ENCODE data around the gene ABHD6. TPM values are rescaled to one million over a fixed set of nuclear protein-coding genes. Genes with fewer than 3 reads are reported as not detected.
"Not testable (repeated sequence)": the region's sequence is repeated elsewhere in the genome, so short reads cannot be mapped to it uniquely, and the experiment has no call there.

The ABHD6 gene
- polyA plus RNA-seq, 3 donors = 2.6 to 10.7 (median 8.2) TPM

DNA sequence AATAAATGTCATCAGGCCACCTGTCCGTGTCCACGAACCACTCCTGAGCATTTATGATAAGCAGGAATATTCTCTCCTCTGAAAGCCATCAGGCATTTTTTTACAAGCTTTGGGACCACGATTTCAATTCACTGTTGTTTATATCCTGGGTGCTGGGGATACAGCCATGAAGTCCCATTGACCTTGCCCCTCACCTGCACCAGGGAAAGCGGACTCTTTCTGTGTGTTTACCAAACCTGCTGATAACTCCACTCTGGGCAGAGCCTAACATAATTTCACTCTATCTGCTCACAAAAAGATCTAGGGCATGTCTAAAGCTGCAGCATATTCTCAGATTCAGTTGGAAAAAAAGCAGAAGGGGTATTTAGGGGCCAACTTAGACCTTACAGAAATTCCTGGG is 31.6 kb upstream of the ABHD6 start:
- H3K27ac ChIP-seq (ENCODE audit: low read depth, low read length) = no peak overlapping the region
- 32 to 89% (median 81%) methylated on average over 4 of the region's 4 CpGs for WGBS, 3 donors

DNA sequence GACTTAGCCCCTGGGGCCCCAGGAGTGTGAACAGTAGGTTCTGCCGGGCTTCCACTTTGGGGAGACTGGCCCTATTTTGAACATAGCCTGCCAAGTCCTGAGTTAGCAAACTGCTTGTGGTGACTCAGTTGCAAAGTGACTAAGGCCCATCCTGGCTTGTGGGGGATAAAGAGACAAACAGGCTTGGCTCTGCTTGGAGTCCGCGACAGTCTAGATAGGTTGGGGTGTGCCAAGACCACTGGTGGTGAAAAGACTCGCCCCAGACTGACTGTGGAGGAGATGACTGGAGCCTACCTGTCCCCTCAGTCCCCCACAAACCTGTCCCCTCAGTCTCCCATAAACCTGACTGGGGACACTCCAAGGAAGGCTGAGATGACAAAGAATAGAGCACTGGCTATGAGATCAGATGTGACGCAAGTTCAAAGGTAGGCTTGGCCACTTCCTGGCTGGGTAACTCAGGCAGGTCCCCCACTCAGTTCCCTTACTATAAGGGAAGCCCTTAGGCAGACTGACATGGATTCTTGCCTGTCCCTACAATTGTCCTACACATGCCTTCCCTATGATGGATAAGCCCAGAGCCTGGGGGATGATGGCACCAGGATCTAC is 31.1 kb upstream of the ABHD6 start:
- no peak overlapping the region for H3K27ac ChIP-seq (ENCODE audit: low read depth, low read length)
- WGBS, 3 donors = 74 to 80% (median 75%) methylated on average over 5 of the region's 5 CpGs

GRCh38 chr3:58207954-58208353 is 29.6 kb upstream of the ABHD6 start:
- 84 to 92% (median 91%) methylated on average over 4 of the region's 4 CpGs for WGBS, 3 donors
- H3K27ac ChIP-seq (ENCODE audit: low read depth, low read length) = no peak overlapping the region

DNA sequence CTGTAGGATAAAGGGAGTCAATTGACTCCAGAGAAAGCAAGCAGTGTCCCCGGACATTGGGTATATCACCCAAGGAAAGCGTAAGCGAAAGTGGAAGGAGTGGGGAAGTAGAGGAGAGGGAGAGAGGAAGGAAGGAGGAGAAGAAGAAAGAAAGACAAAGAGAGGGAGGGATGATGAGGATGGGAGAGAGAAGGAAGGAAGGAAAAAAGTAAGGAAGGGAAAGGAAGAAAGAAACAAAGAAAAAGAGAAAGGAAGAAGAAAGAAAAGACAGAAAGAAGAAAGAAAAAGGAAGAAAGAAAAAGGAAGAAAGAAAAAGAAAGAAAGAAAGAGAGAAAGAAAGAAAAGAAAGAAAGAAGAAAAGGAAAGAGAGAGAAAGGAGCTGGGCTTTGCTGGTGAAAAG is 27.7 kb upstream of the ABHD6 start:
- H3K27ac ChIP-seq (ENCODE audit: low read depth, low read length) = no peak overlapping the region
- 75 to 93% (median 84%) methylated on average over 3 of the region's 3 CpGs for WGBS, 3 donors

DNA sequence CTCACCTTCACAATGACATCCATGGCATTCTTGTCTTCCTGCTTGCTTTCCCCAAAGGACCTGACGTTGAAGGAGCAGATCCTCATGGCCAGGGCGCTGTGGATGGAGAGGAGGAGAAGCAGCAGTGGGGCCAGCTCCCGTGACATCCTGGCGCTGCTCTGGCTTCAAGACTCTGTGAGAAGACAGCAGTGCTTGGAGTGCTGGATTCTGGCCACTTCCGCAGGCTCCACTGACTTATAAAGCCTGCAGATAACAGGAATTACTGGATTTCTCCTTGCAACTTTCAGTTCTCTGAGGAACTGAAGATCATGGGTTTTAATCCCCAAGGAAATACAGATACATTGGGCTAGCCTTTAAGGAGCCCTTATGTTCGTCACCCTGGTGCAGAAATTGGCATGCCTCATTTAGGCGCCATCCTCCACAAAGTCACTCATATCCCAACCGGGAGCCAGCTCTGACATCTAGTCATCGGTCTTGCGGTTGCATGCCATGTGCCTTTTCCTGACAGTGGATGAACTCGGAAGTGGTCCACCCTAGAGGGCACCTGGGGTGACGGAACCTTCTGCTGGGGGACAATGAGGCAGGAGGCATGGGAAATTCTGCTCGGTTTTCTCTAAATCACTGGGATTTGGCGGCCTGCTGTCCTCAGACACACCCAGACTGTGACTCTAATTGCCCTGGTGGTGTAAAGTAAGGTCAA is 26.7 kb upstream of the ABHD6 start, which contains the start of gene DNASE1L3:
Gene DNASE1L3, minus strand, starts transcription at position 212 of the 700 bp plus-strand sequence. Its CDS starts 66 bp downstream, at position 146.
- WGBS, 3 donors = 69 to 85% (median 81%) methylated on average over 14 of the region's 14 CpGs

GRCh38 chr3:58214484-58215316 is 22.9 kb upstream of the ABHD6 start:
- H3K27ac ChIP-seq (ENCODE audit: low read depth, low read length) = no peak overlapping the region
- 49 to 66% (median 53%) methylated on average over 7 of the region's 7 CpGs for WGBS, 3 donors

More for the DNA sequence above, 26.7 kb upstream of the ABHD6 start, which contains the start of gene DNASE1L3:
- H3K27ac ChIP-seq (ENCODE audit: low read depth, low read length) = no peak within 1 kb of the TSS

GRCh38 chr3:58215317-58216025 is 22.1 kb upstream of the ABHD6 start:
- H3K27ac ChIP-seq (ENCODE audit: low read depth, low read length) = no peak overlapping the region
- WGBS, 3 donors = 74 to 86% (median 77%) methylated on average over 10 of the region's 10 CpGs

DNA sequence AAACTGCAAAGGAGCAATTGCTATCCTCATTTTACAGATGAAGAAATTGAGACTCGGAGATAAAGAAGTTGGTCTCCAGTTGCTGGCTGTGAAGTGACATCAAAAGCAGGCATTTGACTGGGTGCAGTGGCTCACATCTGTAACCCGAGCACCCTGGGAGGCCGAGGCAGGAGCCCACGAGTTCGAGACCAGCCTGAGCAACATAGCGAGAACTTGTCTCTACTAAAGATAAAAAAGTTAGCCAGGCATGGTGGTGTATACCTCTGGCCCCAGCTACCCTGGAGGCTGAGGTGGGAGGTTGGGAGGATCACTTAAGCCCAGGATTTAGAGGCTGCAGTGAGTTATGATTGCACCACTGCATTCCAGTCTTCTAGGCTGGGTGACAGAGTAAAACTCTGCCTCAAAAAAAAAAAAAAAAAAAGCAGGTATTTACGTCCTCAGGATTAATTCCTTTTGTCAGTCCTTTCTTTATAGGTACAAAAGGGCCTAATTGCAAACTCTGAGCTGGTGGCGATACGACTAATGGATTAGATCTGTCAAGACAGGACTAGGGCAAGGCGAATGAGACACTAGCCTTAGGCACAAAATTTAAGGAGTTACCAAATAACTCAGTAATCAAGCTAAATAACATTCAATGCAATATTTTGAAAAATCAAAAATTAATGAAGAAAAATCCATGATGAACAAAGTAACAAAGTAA is 20.9 kb upstream of the ABHD6 start:
- H3K27ac ChIP-seq (ENCODE audit: low read depth, low read length) = no peak overlapping the region
- 74 to 87% (median 86%) methylated on average over 10 of the region's 10 CpGs for WGBS, 3 donors

DNA sequence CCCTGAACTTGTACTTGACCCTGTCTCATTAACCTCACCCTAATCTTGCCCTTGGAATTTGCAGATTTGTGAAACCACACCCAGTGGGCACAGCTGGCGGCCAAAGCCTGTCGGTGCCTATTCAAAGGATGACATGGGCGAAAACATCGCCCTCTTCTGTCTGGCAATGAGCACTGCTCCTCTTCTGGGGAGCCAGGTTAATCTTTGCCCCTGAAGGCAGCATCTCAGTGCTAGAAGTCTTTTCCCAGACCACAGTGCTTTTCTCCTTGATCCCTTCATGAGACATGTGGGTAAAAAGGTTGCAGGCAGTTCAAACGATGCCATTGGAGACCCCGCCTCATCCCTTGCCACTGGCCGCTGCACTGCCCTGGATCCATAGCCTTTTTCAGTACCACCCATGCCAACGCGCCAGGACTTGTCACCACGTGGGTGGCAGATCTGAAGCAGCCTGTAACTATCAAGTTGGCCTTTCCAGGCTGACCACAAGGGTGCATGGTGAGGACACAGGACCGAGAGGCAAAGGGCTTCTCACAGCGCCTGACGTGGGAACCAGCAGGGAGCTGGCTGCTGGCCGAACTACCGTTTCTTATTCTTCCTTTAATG is 20.3 kb upstream of the ABHD6 start:
- WGBS, 3 donors = 6 to 22% (median 19%) methylated on average over 15 of the region's 15 CpGs
- H3K27ac ChIP-seq (ENCODE audit: low read depth, low read length) = no peak overlapping the region

- 69 to 86% (median 77%) methylated on average over 1 of the region's 1 CpG for WGBS, 3 donors
- no peak overlapping the region for H3K27ac ChIP-seq (ENCODE audit: low read depth, low read length)
Observed at GRCh38 chr3:58218904-58219303, 18.7 kb upstream of the ABHD6 start.

GRCh38 chr3:58222161-58222724 is 15.3 kb upstream of the ABHD6 start:
- no peak overlapping the region for H3K27ac ChIP-seq (ENCODE audit: low read depth, low read length)
- WGBS, 3 donors = 62 to 79% (median 76%) methylated on average over 8 of the region's 8 CpGs

- 92 to 95% (median 93%) methylated on average over 4 of the region's 4 CpGs for WGBS, 3 donors
- no peak overlapping the region for H3K27ac ChIP-seq (ENCODE audit: low read depth, low read length)
Observed at GRCh38 chr3:58223855-58224254, 13.7 kb upstream of the ABHD6 start.

GRCh38 chr3:58227933-58228332 is 9.7 kb upstream of the ABHD6 start:
- WGBS, 3 donors = 80 to 94% (median 93%) methylated on average over 3 of the region's 3 CpGs

GRCh38 chr3:58230876-58231552 is 6.6 kb upstream of the ABHD6 start:
- H3K27ac ChIP-seq (ENCODE audit: low read depth, low read length) = no peak overlapping the region
- WGBS, 3 donors = 0 to 25% (median 15%) methylated on average over 1 of the region's 1 CpG

More at GRCh38 chr3:58227933-58228332, 9.7 kb upstream of the ABHD6 start:
- H3K27ac ChIP-seq (ENCODE audit: low read depth, low read length) = not testable (repeated sequence)

- no peak overlapping the region for H3K27ac ChIP-seq (ENCODE audit: low read depth, low read length)
- 13 to 58% (median 53%) methylated on average over 2 of the region's 2 CpGs for WGBS, 3 donors
Observed at GRCh38 chr3:58231666-58232065, 5.9 kb upstream of the ABHD6 start.

GRCh38 chr3:58234516-58234931 is 3.1 kb upstream of the ABHD6 start:
- H3K27ac ChIP-seq (ENCODE audit: low read depth, low read length) = no peak overlapping the region
- 45 to 67% (median 59%) methylated on average over 4 of the region's 4 CpGs for WGBS, 3 donors

- WGBS, 3 donors = 70 to 83% (median 80%) methylated on average over 4 of the region's 4 CpGs
- H3K27ac ChIP-seq (ENCODE audit: low read depth, low read length) = no peak overlapping the region
Observed at GRCh38 chr3:58235970-58236369, 1.6 kb upstream of the ABHD6 start.
